ENCODE results near the gene ANGPTL5. TPM values are rescaled to one million over a fixed set of nuclear protein-coding genes. Genes with fewer than 3 reads are reported as not detected.

Gene ANGPTL5
- total RNA-seq, 6 experiments from 2014 or later = not detected

DNA sequence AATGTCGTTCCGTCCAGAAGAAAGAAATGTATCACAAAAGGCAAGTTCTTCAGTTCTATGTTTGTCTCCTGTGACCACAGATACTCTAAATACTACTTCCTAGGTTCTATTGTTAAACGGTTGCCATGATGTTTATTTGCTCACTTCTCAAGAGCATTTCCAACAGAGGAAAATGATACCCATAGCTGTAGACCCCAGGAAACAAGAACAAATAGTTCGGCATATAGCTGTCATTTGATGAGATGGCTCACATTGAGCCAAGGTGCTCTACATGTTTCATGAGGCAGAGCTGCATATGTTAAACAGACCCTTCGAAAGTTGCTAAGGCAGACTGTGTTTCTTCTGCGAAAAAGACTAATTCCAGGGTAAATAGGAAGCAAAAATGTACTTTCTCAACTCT lies 15.4 kb upstream of the ANGPTL5 start:
- 70% methylated on average over 6 of the region's 6 CpGs for WGBS (ENCODE audit: insufficient coverage, low coverage, low lambda C conversion rate, missing lambda C conversion rate)
- Histone ChIP-seq H3K4me1 (no peaks in the 10 kb centered on the region), H3K27ac (no peak overlapping the region), H3K9me3 (no peaks in the 10 kb centered on the region), H3K36me3 (no peaks in the 10 kb centered on the region), H3K27me3 (no peaks in the 10 kb centered on the region), H3K4me3 (no peak overlapping the region)
- ATAC-seq (no peak), DNase-seq (no peak)
- TF ChIP-seq POLR2A (IDR thresholded peaks at IDR 0.05) = no peak
- TF ChIP-seq, protein P1, sequence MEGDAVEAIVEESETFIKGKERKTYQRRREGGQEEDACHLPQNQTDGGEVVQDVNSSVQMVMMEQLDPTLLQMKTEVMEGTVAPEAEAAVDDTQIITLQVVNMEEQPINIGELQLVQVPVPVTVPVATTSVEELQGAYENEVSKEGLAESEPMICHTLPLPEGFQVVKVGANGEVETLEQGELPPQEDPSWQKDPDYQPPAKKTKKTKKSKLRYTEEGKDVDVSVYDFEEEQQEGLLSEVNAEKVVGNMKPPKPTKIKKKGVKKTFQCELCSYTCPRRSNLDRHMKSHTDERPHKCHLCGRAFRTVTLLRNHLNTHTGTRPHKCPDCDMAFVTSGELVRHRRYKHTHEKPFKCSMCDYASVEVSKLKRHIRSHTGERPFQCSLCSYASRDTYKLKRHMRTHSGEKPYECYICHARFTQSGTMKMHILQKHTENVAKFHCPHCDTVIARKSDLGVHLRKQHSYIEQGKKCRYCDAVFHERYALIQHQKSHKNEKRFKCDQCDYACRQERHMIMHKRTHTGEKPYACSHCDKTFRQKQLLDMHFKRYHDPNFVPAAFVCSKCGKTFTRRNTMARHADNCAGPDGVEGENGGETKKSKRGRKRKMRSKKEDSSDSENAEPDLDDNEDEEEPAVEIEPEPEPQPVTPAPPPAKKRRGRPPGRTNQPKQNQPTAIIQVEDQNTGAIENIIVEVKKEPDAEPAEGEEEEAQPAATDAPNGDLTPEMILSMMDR (IDR thresholded peaks at IDR 0.05) = no peak
- intact Hi-C loops (cut with DNase I) = no loop called here

DNA sequence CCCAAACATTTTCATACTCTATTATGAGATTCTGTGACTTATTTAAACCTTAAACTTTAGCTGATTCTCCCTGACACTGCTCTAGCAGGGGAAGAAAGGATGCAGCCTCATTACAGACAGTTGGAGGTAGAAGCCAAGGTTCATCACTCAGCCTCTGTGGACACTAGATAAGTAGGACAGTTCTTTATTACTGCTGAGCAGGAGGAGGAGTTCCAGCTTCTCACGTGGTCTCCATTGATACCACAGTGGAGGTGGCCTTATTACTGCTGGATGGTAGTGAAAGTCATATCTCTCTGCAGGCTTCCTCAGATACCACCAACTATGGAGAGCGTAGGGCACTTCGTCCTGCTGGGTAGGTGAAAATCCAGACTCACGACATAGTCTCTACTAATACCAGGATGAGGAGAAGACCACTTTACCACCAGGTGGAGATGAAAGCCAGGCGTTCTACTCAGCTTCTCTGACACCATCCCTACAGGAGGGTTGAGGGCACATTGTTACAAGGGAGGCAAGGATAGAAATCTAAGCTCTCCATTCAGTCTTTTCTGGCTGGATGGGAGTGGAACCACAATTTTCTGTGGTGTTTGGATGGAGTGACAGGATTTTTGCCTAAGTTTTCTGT lies 13.1 kb upstream of the ANGPTL5 start:
- Histone ChIP-seq H3K4me1 (no peaks in the 10 kb centered on the region), H3K36me3 (no peaks in the 10 kb centered on the region), H3K27me3 (no peaks in the 10 kb centered on the region), H3K9me3 (no peaks in the 10 kb centered on the region), H3K27ac (no peak overlapping the region), H3K4me3 (no peak overlapping the region)
- intact Hi-C loops (cut with DNase I) = no loop called here
- 73% methylated on average over 5 of the region's 5 CpGs for WGBS (ENCODE audit: insufficient coverage, low coverage, low lambda C conversion rate, missing lambda C conversion rate)
- TF ChIP-seq, protein P1 (IDR thresholded peaks at IDR 0.05) = no peak
- TF ChIP-seq POLR2A (IDR thresholded peaks at IDR 0.05) = no peak
- DNase-seq (no peak), ATAC-seq (no peak)

DNA sequence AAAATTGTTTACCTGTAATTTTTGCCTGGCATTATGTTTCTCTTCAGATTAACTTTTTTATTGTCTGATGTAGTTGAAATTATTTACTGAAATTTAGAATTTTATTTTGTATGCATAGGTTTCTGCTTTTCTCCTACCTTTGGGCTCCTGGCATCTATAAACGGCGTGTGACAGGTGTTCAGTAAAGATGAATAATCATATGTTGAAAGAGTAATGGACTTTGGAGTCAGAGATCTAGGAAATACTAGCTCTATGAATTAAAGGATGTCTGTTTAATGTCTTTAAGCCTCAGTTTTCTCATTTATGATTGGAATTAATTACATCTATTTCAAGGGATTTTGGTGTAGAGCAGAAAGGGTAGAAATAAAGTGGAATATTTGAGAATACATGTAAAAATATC lies 7.2 kb upstream of the ANGPTL5 start:
- 51% methylated on average over 2 of the region's 2 CpGs for WGBS (ENCODE audit: insufficient coverage, low coverage, low lambda C conversion rate, missing lambda C conversion rate)
- no peak for TF ChIP-seq POLR2A (IDR thresholded peaks at IDR 0.05)
- TF ChIP-seq, protein P1 (IDR thresholded peaks at IDR 0.05) = no peak
- H3K36me3 ChIP-seq = no peaks in the 10 kb centered on the region
- DNase-seq (no peak), ATAC-seq (no peak)
- H3K9me3 ChIP-seq = no peaks in the 10 kb centered on the region
- H3K4me3 ChIP-seq = no peak overlapping the region
- no peaks in the 10 kb centered on the region for H3K27me3 ChIP-seq
- no peak overlapping the region for H3K27ac ChIP-seq
- no peaks in the 10 kb centered on the region for H3K4me1 ChIP-seq
- intact Hi-C loops (cut with DNase I) = no loop called here

DNA sequence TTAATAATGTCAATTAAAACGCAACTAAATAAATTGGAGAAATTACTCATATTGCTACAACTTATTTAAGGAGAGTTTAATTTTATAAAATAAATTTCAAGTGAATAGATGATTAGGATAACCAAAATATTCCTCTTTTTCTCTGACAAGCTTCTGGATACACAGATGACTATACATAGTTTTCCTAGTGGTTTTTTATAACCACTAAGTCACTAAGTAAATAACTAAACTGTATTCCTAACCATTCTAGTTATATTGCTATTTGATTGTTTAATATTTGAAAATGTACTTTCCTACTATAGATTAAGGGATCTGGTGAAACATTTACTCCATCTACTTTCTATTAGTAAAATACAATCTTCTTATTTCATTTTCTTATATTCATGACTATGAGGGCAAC lies 4.7 kb upstream of the ANGPTL5 start:
- H3K9me3 ChIP-seq = no peaks in the 10 kb centered on the region
- DNase-seq (no peak), ATAC-seq (no peak)
- TF ChIP-seq, protein P1 (IDR thresholded peaks at IDR 0.05) = no peak
- no peak for TF ChIP-seq POLR2A (IDR thresholded peaks at IDR 0.05)
- H3K36me3 ChIP-seq = no peaks in the 10 kb centered on the region
- intact Hi-C loops (cut with DNase I) = no loop called here
- no peak overlapping the region for H3K4me3 ChIP-seq
- no peaks in the 10 kb centered on the region for H3K4me1 ChIP-seq
- no peak overlapping the region for H3K27ac ChIP-seq
- WGBS (ENCODE audit: insufficient coverage, low coverage, low lambda C conversion rate, missing lambda C conversion rate) = 89% methylated on average over 1 of the region's 1 CpG
- H3K27me3 ChIP-seq = no peaks in the 10 kb centered on the region

DNA sequence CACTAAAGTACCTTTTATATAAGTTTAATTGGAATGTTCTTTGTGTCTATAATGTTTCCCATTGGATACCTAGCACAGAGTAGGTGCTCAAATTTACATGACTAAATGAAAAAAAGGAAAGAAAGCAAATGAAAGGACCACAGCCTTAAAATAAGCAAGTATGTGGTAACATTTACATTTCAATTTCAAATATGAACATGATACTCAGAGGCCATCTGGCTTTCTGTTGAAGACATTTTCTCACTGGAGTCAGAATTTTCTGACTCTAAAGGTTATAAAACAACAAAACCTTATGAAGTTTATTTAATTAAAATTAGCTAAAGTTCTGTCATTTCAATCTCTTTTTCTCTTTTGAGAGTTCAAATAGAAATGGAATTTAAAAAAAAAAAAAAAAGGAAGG lies 904 bp upstream of the ANGPTL5 start:
- no peaks in the 10 kb centered on the region for H3K27me3 ChIP-seq
- H3K27ac ChIP-seq = no peak overlapping the region
- no peaks in the 10 kb centered on the region for H3K36me3 ChIP-seq
- DNase-seq (no peak), ATAC-seq (no peak)
- TF ChIP-seq, protein P1 (IDR thresholded peaks at IDR 0.05) = no peak
- TF ChIP-seq POLR2A (IDR thresholded peaks at IDR 0.05) = no peak
- intact Hi-C loops (cut with DNase I) = no loop called here
- H3K9me3 ChIP-seq = no peaks in the 10 kb centered on the region
- H3K4me1 ChIP-seq = peaks cover 0 to 4% (median 0%) of the 10 kb centered on the region in 4 donors
- no peak overlapping the region for H3K4me3 ChIP-seq
